Natural killer cell treated with Interleukin-12 subunit alpha and Interleukin-12 subunit beta and Interleukin-15 and Interleukin-18, amount 100 ng/mL, for 72 hours (primary cell): ENCODE results near the gene PPP1R2B. TPM values are rescaled to one million over a fixed set of nuclear protein-coding genes. Genes with fewer than 3 reads are reported as not detected.

Experiments used
- ATAC-seq, 2 donors: fragments of 150-1000 bp; cut with Tn5 transposase in 1 of 2; sonication (Bioruptor Pico), chemical (Tn5 transposase) in 1 of 2; 2 replicates each; pipeline ENCODE4 v1.10.0; 2021
- DNase-seq: peaks from one replicate; pipeline ENCODE4 v3.0.0; 2022; ENCODE audit warnings: low spot score
- H3K27ac Mint-ChIP-seq, 2 donors: 1 replicate in 1 of 2; 2 replicates in 1 of 2; pipeline ENCODE4 v1.8.0; 2022; ENCODE audit warnings: mixed read lengths in 2 of 2, mild to moderate bottlenecking in 1 of 2, moderate library complexity in 1 of 2
- H3K27me3 Mint-ChIP-seq, 2 donors: 1 replicate in 1 of 2; 2 replicates in 1 of 2; pipeline ENCODE4 v1.8.0; 2022; ENCODE audit warnings: mixed read lengths in 2 of 2
- H3K36me3 Mint-ChIP-seq: one replicate; pipeline ENCODE4 v1.8.0; 2022; ENCODE audit warnings: mixed read lengths
- H3K4me1 Mint-ChIP-seq, 2 donors: 1 replicate in 1 of 2; 2 replicates in 1 of 2; pipeline ENCODE4 v1.8.0; 2022; ENCODE audit warnings: low read depth in 2 of 2, mixed read lengths in 2 of 2, mild to moderate bottlenecking in 1 of 2
- H3K4me3 Mint-ChIP-seq: one replicate; pipeline ENCODE4 v1.8.0; 2022; ENCODE audit warnings: mixed read lengths
- H3K9me3 Mint-ChIP-seq: 2 replicates; pipeline ENCODE4 v1.8.0; 2022; ENCODE audit warnings: mixed read lengths
- total RNA-seq, 2 donors: library from RNA; stranded (reverse); gene quantifications; one replicate each; pipeline ENCODE4 v1.2.3, GENCODE V29; 2022

The PPP1R2B gene
- total RNA-seq: under 1 TPM in 1 of 2 donors, not detected in 1; 0.24 TPM

- no peak for DNase-seq
- Mint-ChIP-seq H3K27me3 (peaks cover 16 to 24% of the 10 kb centered on the region in 2 donors), H3K4me3 (no peak within 1 kb of the TSS), H3K36me3 (peaks cover 39% of the 10 kb centered on the region), H3K9me3 (peaks cover 9% of the 10 kb centered on the region), H3K4me1 (peaks cover 0 to 3% of the 10 kb centered on the region in 2 donors), H3K27ac (no peak within 1 kb of the TSS)
- ATAC-seq: no peak
Measured at GRCh38 chr5:156850206-156850751, at the start of gene PPP1R2B. Gene PPP1R2B, plus strand, starts transcription at chr5:156850295. Its CDS starts 268 bp downstream, at chr5:156850563.

GRCh38 chr5:156800929-156801328 is 49.2 kb upstream of the PPP1R2B start:
- DNase-seq: no peak
- H3K4me1 Mint-ChIP-seq: peaks cover 0 to 8% of the 10 kb centered on the region in 2 donors
- H3K9me3 Mint-ChIP-seq: no peaks in the 10 kb centered on the region
- peaks cover 16 to 39% of the 10 kb centered on the region in 2 donors for H3K27me3 Mint-ChIP-seq
- H3K27ac Mint-ChIP-seq: peak overlapping the region in 1 of 2 donors; percentile 11
- ATAC-seq: no peak
- no peaks in the 10 kb centered on the region for H3K36me3 Mint-ChIP-seq
- no peak overlapping the region for H3K4me3 Mint-ChIP-seq

- ATAC-seq: no peak
- peaks cover 12 to 26% of the 10 kb centered on the region in 2 donors for H3K27me3 Mint-ChIP-seq
- H3K4me3 Mint-ChIP-seq: no peak overlapping the region
- H3K9me3 Mint-ChIP-seq: peaks cover 3% of the 10 kb centered on the region
- H3K27ac Mint-ChIP-seq: no peak overlapping the region
- H3K4me1 Mint-ChIP-seq: peaks cover 0 to 8% of the 10 kb centered on the region in 2 donors
- H3K36me3 Mint-ChIP-seq: peaks cover 7% of the 10 kb centered on the region
- no peak for DNase-seq
Measured at GRCh38 chr5:156802501-156802900, 47.6 kb upstream of the PPP1R2B start.

GRCh38 chr5:156803404-156803803 is 46.7 kb upstream of the PPP1R2B start:
- H3K27me3 Mint-ChIP-seq: peaks cover 12 to 26% of the 10 kb centered on the region in 2 donors
- DNase-seq: no peak
- peaks cover 3% of the 10 kb centered on the region for H3K9me3 Mint-ChIP-seq

GRCh38 chr5:156812959-156813358 is 37.1 kb upstream of the PPP1R2B start:
- Mint-ChIP-seq H3K4me3 (no peak overlapping the region), H3K27ac (no peak overlapping the region), H3K9me3 (peaks cover 6% of the 10 kb centered on the region), H3K27me3 (peaks cover 0 to 10% of the 10 kb centered on the region in 2 donors), H3K36me3 (peaks cover 12% of the 10 kb centered on the region), H3K4me1 (peaks cover 16 to 17% of the 10 kb centered on the region in 2 donors)
- no peak for DNase-seq
- no peak for ATAC-seq

More at GRCh38 chr5:156803404-156803803, 46.7 kb upstream of the PPP1R2B start:
- Mint-ChIP-seq H3K4me3 (no peak overlapping the region), H3K27ac (no peak overlapping the region), H3K36me3 (peaks cover 7% of the 10 kb centered on the region), H3K4me1 (peaks cover 0 to 13% of the 10 kb centered on the region in 2 donors)
- no peak for ATAC-seq

GRCh38 chr5:156815988-156816599 is 34.0 kb upstream of the PPP1R2B start:
- Mint-ChIP-seq H3K4me3 (peak overlapping the region; percentile 17), H3K27me3 (peaks cover 0 to 2% of the 10 kb centered on the region in 2 donors), H3K36me3 (peaks cover 6% of the 10 kb centered on the region), H3K4me1 (peaks cover 14 to 25% of the 10 kb centered on the region in 2 donors), H3K9me3 (no peaks in the 10 kb centered on the region), H3K27ac (peak overlapping the region; percentile 38 to 60)
- ATAC-seq (peak; percentile 65 to 75), DNase-seq (no peak)

- Mint-ChIP-seq H3K27ac (no peak overlapping the region), H3K36me3 (no peaks in the 10 kb centered on the region)
Measured at GRCh38 chr5:156819537-156819936, 30.6 kb upstream of the PPP1R2B start.

GRCh38 chr5:156819967-156820581 is 30.0 kb upstream of the PPP1R2B start:
- no peak overlapping the region for H3K4me3 Mint-ChIP-seq
- DNase-seq (no peak), ATAC-seq (no peak)
- H3K4me1 Mint-ChIP-seq: peaks cover 14 to 25% of the 10 kb centered on the region in 2 donors
- no peaks in the 10 kb centered on the region for H3K9me3 Mint-ChIP-seq
- peaks cover 0 to 4% of the 10 kb centered on the region in 2 donors for H3K27me3 Mint-ChIP-seq
- H3K27ac Mint-ChIP-seq: no peak overlapping the region
- no peaks in the 10 kb centered on the region for H3K36me3 Mint-ChIP-seq

More at GRCh38 chr5:156819537-156819936, 30.6 kb upstream of the PPP1R2B start:
- no peak overlapping the region for H3K4me3 Mint-ChIP-seq
- H3K9me3 Mint-ChIP-seq: no peaks in the 10 kb centered on the region
- peak in 1 of 2 donors; percentile 72 for ATAC-seq
- no peak for DNase-seq
- peaks cover 14 to 25% of the 10 kb centered on the region in 2 donors for H3K4me1 Mint-ChIP-seq
- peaks cover 0 to 4% of the 10 kb centered on the region in 2 donors for H3K27me3 Mint-ChIP-seq

- ATAC-seq: no peak
- peaks cover 14% of the 10 kb centered on the region for H3K36me3 Mint-ChIP-seq
Measured at GRCh38 chr5:156824241-156824640, 25.9 kb upstream of the PPP1R2B start.

GRCh38 chr5:156824800-156825199 is 25.3 kb upstream of the PPP1R2B start:
- Mint-ChIP-seq H3K4me3 (no peak overlapping the region), H3K9me3 (no peaks in the 10 kb centered on the region), H3K27me3 (peaks cover 4% of the 10 kb centered on the region in 2 donors), H3K36me3 (peaks cover 14% of the 10 kb centered on the region), H3K27ac (peak overlapping the region in 1 of 2 donors; percentile 0), H3K4me1 (peaks cover 6 to 13% of the 10 kb centered on the region in 2 donors)
- no peak for ATAC-seq
- DNase-seq: no peak

More at GRCh38 chr5:156824241-156824640, 25.9 kb upstream of the PPP1R2B start:
- no peak for DNase-seq
- H3K4me3 Mint-ChIP-seq: no peak overlapping the region
- H3K27me3 Mint-ChIP-seq: peaks cover 4% of the 10 kb centered on the region in 2 donors
- peaks cover 7 to 15% of the 10 kb centered on the region in 2 donors for H3K4me1 Mint-ChIP-seq
- peak overlapping the region in 1 of 2 donors; percentile 0 for H3K27ac Mint-ChIP-seq
- H3K9me3 Mint-ChIP-seq: no peaks in the 10 kb centered on the region

GRCh38 chr5:156825688-156826087 is 24.4 kb upstream of the PPP1R2B start:
- H3K27ac Mint-ChIP-seq: peak overlapping the region in 1 of 2 donors; percentile 3
- H3K27me3 Mint-ChIP-seq: peaks cover 4% of the 10 kb centered on the region in 2 donors
- H3K36me3 Mint-ChIP-seq: peaks cover 14% of the 10 kb centered on the region
- H3K9me3 Mint-ChIP-seq: no peaks in the 10 kb centered on the region
- no peak overlapping the region for H3K4me3 Mint-ChIP-seq
- ATAC-seq (no peak), DNase-seq (no peak)
- peaks cover 0 to 7% of the 10 kb centered on the region in 2 donors for H3K4me1 Mint-ChIP-seq

- ATAC-seq: no peak
- DNase-seq: no peak
- peaks cover 14% of the 10 kb centered on the region for H3K36me3 Mint-ChIP-seq
- peak overlapping the region in 1 of 2 donors; percentile 3 for H3K27ac Mint-ChIP-seq
- H3K4me3 Mint-ChIP-seq: no peak overlapping the region
- H3K9me3 Mint-ChIP-seq: no peaks in the 10 kb centered on the region
- peaks cover 4% of the 10 kb centered on the region in 2 donors for H3K27me3 Mint-ChIP-seq
- H3K4me1 Mint-ChIP-seq: peaks cover 0 to 7% of the 10 kb centered on the region in 2 donors
Measured at GRCh38 chr5:156826150-156826549, 23.9 kb upstream of the PPP1R2B start.

GRCh38 chr5:156834916-156835315 is 15.2 kb upstream of the PPP1R2B start:
- peaks cover 13 to 15% of the 10 kb centered on the region in 2 donors for H3K4me1 Mint-ChIP-seq
- H3K27ac Mint-ChIP-seq: peak overlapping the region in 1 of 2 donors; percentile 32
- no peak overlapping the region for H3K4me3 Mint-ChIP-seq
- DNase-seq (no peak), ATAC-seq (no peak)
- no peaks in the 10 kb centered on the region for H3K9me3 Mint-ChIP-seq
- H3K27me3 Mint-ChIP-seq: peaks cover 0 to 5% of the 10 kb centered on the region in 2 donors
- no peaks in the 10 kb centered on the region for H3K36me3 Mint-ChIP-seq

GRCh38 chr5:156835905-156836304 is 14.2 kb upstream of the PPP1R2B start:
- DNase-seq (no peak), ATAC-seq (no peak)
- Mint-ChIP-seq H3K27me3 (peaks cover 0 to 5% of the 10 kb centered on the region in 2 donors), H3K4me3 (no peak overlapping the region), H3K9me3 (no peaks in the 10 kb centered on the region), H3K27ac (peak overlapping the region in 1 of 2 donors; percentile 32), H3K4me1 (peaks cover 13 to 15% of the 10 kb centered on the region in 2 donors), H3K36me3 (no peaks in the 10 kb centered on the region)
